Endothelial cell of umbilical vein (primary cell): ENCODE measurements around the gene PPP1R9B. TPM values are rescaled to one million over a fixed set of nuclear protein-coding genes. Genes with fewer than 3 reads are reported as not detected.

Experiments used
- BruUV-seq: library from RNA; stranded (reverse); fragments of 400-500 nt; replicated peaks from 2 replicates; lab custom pipeline; 2021; lab: Mats Ljungman, UMichigan
- CTCF ChIA-PET: fragments of 300-600, 350-600 bp; sonication (Branson Sonifier 250); formaldehyde crosslinking; loops from one replicate; lab custom pipeline; 2021; ENCODE audit warnings: antibody characterized with exemption, inconsistent platforms; lab: Charles Lee
- POLR2A ChIA-PET: fragments of 300-600, 350-600 bp; sonication (Branson Sonifier 250); formaldehyde crosslinking; loops from one replicate; lab custom pipeline; 2021; ENCODE audit warnings: antibody characterized with exemption, inconsistent platforms; lab: Charles Lee
- DNase-seq: peaks from one replicate; pipeline ENCODE4 v3.0.0-alpha.2; 2011; ENCODE audit warnings: low read depth, low spot score
- FAIRE-seq: peaks from 2 replicates; lab custom pipeline; 2011; peaks lifted over from hg19 to GRCh38; lab: Jason Lieb, UNC
- H2AFZ ChIP-seq: 2 replicates; pipeline ENCODE4 v1.6.0; 2012; ENCODE audit warnings: low read depth, low read length, control low read depth, inconsistent platforms
- H3K27ac ChIP-seq: 2 replicates; pipeline ENCODE4 v1.5.1; 2011; ENCODE audit warnings: low read depth, mild to moderate bottlenecking, control low read depth, low read length, moderate library complexity; ENCODE audit not compliant: insufficient read depth
- H3K27me3 ChIP-seq, 2 experiments: 2 replicates each; pipeline versions ENCODE4 v1.6.0 to v1.6.1; 2011; ENCODE audit warnings: low read length in 2 of 2, mixed read lengths in 1 of 2; ENCODE audit not compliant: control insufficient read depth in 2 of 2, insufficient read depth in 2 of 2
- H3K36me3 ChIP-seq, 2 experiments: 2 replicates in 1 of 2; 3 replicates in 1 of 2; pipeline ENCODE4 v1.5.1; 2011; ENCODE audit warnings: low read length in 2 of 2, mild to moderate bottlenecking in 1 of 2, moderate library complexity in 1 of 2; ENCODE audit not compliant: control insufficient read depth in 2 of 2, insufficient read depth in 2 of 2; ENCODE audit errors: extremely low read depth in 1 of 2
- H3K4me1 ChIP-seq: 3 replicates; pipeline ENCODE4 v1.5.1; 2011; ENCODE audit warnings: mild to moderate bottlenecking, low read length; ENCODE audit not compliant: control insufficient read depth, insufficient read depth; ENCODE audit errors: extremely low read depth
- H3K4me2 ChIP-seq: 2 replicates; pipeline ENCODE4 v1.6.1; 2011; ENCODE audit warnings: low read length, control low read depth, mixed read lengths; ENCODE audit not compliant: insufficient read depth
- H3K4me3 ChIP-seq, 3 experiments: fragments of 200-600 bp in 1 of 3; sonication (generic), shearing (Covaris generic) in 1 of 3; replicated peaks in 1 of 3; 2 replicates each; pipeline ENCODE4 v1.5.1; 2011 to 2016; ENCODE audit warnings: control low read depth in 3 of 3, low read length in 3 of 3, mild to moderate bottlenecking in 2 of 3, inconsistent platforms in 1 of 3, low read depth in 1 of 3, moderate library complexity in 1 of 3; ENCODE audit not compliant: insufficient read depth in 1 of 3
- H3K79me2 ChIP-seq: 2 replicates; pipeline ENCODE4 v1.6.0; 2012; ENCODE audit warnings: low read length, inconsistent platforms; ENCODE audit not compliant: control insufficient read depth, insufficient read depth
- H3K9ac ChIP-seq: replicated peaks from 2 replicates; pipeline ENCODE3; 2011; ENCODE audit warnings: low read length, control low read depth; ENCODE audit not compliant: insufficient read depth; ENCODE audit errors: extremely low read depth
- H3K9me1 ChIP-seq: replicated peaks from 3 replicates; pipeline ENCODE4 v1.6.0; 2011; ENCODE audit warnings: mild to moderate bottlenecking, low read length; ENCODE audit not compliant: control insufficient read depth, insufficient read depth; ENCODE audit errors: extremely low read depth
- H3K9me3 ChIP-seq: replicated peaks from 2 replicates; pipeline ENCODE4 v1.5.1; 2012; ENCODE audit warnings: low read length, inconsistent platforms; ENCODE audit not compliant: control insufficient read depth, insufficient read depth
- H4K20me1 ChIP-seq: replicated peaks from 2 replicates; pipeline ENCODE3; 2011; ENCODE audit warnings: mild to moderate bottlenecking, low read length; ENCODE audit not compliant: control insufficient read depth, insufficient read depth; ENCODE audit errors: extremely low read depth
- EZH2 ChIP-seq: IDR thresholded peaks from 2 replicates; pipeline ENCODE4 v1.6.1; 2012; ENCODE audit warnings: borderline replicate concordance, low read depth, mild to moderate bottlenecking, moderate library complexity, low read length, inconsistent platforms; ENCODE audit not compliant: severe bottlenecking
- FOS ChIP-seq: IDR thresholded peaks from 2 replicates; pipeline ENCODE4 v1.6.1; 2011; ENCODE audit warnings: mild to moderate bottlenecking, low read length, moderate library complexity, borderline replicate concordance; ENCODE audit not compliant: insufficient read depth
- GATA2 ChIP-seq: IDR thresholded peaks from 2 replicates; pipeline ENCODE4 v1.7.0; 2011; ENCODE audit warnings: low read depth, mild to moderate bottlenecking, moderate library complexity, mixed read lengths, low read length; ENCODE audit not compliant: insufficient read length, insufficient read depth
- JUN ChIP-seq: IDR thresholded peaks from 2 replicates; pipeline ENCODE4 v1.6.1; 2011; ENCODE audit warnings: borderline replicate concordance, low read depth; ENCODE audit not compliant: insufficient read length, insufficient read depth
- MYC ChIP-seq: IDR thresholded peaks from one replicate; pipeline ENCODE4 v1.6.1; 2011; ENCODE audit warnings: mild to moderate bottlenecking, low read depth, low read length
- POLR2A ChIP-seq: IDR thresholded peaks from 2 replicates; pipeline ENCODE4 v1.6.1; 2012; ENCODE audit warnings: low read depth, mild to moderate bottlenecking, control low read depth, low read length
- POLR2AphosphoS5 ChIP-seq: IDR thresholded peaks from 2 replicates; pipeline ENCODE4 v1.6.1; 2012; ENCODE audit warnings: low read depth, mild to moderate bottlenecking, control low read depth, low read length, moderate library complexity; ENCODE audit not compliant: insufficient read depth
- dilution Hi-C: fragments of 300-500 bp; cut with MboI; formaldehyde crosslinking; loops from one replicate; pipeline ENCODE4 v1.15.0; 2019; ENCODE audit warnings: low sequenced_read_pairs; ENCODE audit not compliant: extremely low pct_ligation_motif_present
- intact Hi-C: fragments of 100-400 bp; cut with micrococcal nuclease; formaldehyde crosslinking; loops from one replicate; pipeline ENCODE4 v1.10.0; 2022
- polyA plus RNA-seq, 4 experiments: library from polyadenylated mRNA; depleted of rRNA in 3 of 4; stranded (reverse) in 3 of 4; unstranded in 1 of 4; fragments of >200 nt; gene quantifications; 2 replicates each; pipeline versions ENCODE4 v1.2.1 to v1.2.3, GENCODE V29; 2011 to 2012; ENCODE audit warnings: missing spikeins in 1 of 4
- total RNA-seq: library from RNA; stranded (reverse); gene quantifications from 2 replicates; pipeline ENCODE4 v1.2.3, GENCODE V29; 2021
- TF ChIP-seq, protein P1 (sequence below): IDR thresholded peaks from 2 replicates; pipeline ENCODE4 v1.6.1; 2011; ENCODE audit not compliant: insufficient read depth, insufficient read length
- TF ChIP-seq, protein P2 (sequence below), 2 donors: IDR thresholded peaks; 1 replicate in 1 of 2; 2 replicates in 1 of 2; pipeline ENCODE4 v1.5.1; 2011; ENCODE audit warnings: low read length in 2 of 2, mild to moderate bottlenecking in 2 of 2, moderate library complexity in 2 of 2, control low read depth in 1 of 2, inconsistent platforms in 1 of 2, low read depth in 1 of 2; ENCODE audit not compliant: insufficient read depth in 1 of 2; ENCODE audit errors: extremely low read depth in 1 of 2

The PPP1R9B gene
- total and polyA plus RNA-seq, 2 donors (not counting 3 experiments of a cell fraction or from before 2014, with no cell fraction given): 20.1 to 60.2 TPM

DNA sequence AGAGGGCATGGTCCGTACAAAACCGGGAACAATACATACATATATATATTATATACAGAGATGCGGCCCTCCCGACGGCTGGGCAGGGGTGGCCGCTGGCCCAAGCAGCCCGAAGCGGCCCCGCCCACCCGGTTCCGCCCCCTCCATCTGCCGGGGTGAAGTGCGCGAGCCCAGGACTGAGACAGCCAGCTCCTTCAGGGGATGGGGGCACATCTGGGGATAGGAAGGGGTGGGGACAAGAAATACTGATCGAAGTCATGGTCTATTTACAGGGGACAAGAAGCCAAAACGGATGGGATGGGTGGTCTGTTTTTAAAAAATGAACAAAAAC lies 16.7 kb downstream of the PPP1R9B start:
- H3K9ac ChIP-seq: no peak overlapping the region
- dilution Hi-C loops: no loop called here
- no TSS peak for BruUV-seq
- CTCF ChIA-PET: interaction anchor here (1.1 to 1.5 kb wide), 2 partner anchors 18 to 19 kb away, joined by 3 read pairs; no protein-coding TSS in a partner anchor
- no peak overlapping the region for H3K4me2 ChIP-seq
- TF ChIP-seq POLR2AphosphoS5: no peak
- no peak for TF ChIP-seq MYC
- no peak for TF ChIP-seq FOS
- no peak for TF ChIP-seq EZH2
- no peak for TF ChIP-seq JUN
- TF ChIP-seq, protein P1, sequence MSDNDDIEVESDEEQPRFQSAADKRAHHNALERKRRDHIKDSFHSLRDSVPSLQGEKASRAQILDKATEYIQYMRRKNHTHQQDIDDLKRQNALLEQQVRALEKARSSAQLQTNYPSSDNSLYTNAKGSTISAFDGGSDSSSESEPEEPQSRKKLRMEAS: no peak
- TF ChIP-seq POLR2A: no peak
- TF ChIP-seq, protein P2, sequence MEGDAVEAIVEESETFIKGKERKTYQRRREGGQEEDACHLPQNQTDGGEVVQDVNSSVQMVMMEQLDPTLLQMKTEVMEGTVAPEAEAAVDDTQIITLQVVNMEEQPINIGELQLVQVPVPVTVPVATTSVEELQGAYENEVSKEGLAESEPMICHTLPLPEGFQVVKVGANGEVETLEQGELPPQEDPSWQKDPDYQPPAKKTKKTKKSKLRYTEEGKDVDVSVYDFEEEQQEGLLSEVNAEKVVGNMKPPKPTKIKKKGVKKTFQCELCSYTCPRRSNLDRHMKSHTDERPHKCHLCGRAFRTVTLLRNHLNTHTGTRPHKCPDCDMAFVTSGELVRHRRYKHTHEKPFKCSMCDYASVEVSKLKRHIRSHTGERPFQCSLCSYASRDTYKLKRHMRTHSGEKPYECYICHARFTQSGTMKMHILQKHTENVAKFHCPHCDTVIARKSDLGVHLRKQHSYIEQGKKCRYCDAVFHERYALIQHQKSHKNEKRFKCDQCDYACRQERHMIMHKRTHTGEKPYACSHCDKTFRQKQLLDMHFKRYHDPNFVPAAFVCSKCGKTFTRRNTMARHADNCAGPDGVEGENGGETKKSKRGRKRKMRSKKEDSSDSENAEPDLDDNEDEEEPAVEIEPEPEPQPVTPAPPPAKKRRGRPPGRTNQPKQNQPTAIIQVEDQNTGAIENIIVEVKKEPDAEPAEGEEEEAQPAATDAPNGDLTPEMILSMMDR (IDR thresholded peaks at IDR 0.05; ENCODE audit: extremely low read depth in 1 of 2, insufficient read depth in 1 of 2, low read depth in 1 of 2, low read length in 2 of 2): no peak
- no peak for TF ChIP-seq GATA2
- H3K79me2 ChIP-seq: no peaks in the 10 kb centered on the region
- no peaks in the 10 kb centered on the region for H3K9me1 ChIP-seq
- no peak for FAIRE-seq
- no peaks in the 10 kb centered on the region for H3K27me3 ChIP-seq
- no peak for DNase-seq
- peaks cover 13 to 43% of the 10 kb centered on the region in 2 experiments for H3K36me3 ChIP-seq
- no peaks in the 10 kb centered on the region for H4K20me1 ChIP-seq
- POLR2A ChIA-PET: no interaction called here
- peaks cover 5% of the 10 kb centered on the region for H3K4me1 ChIP-seq
- no peaks in the 10 kb centered on the region for H3K9me3 ChIP-seq
- no peak overlapping the region for H2AFZ ChIP-seq
- intact Hi-C loops: no loop called here
- no peak overlapping the region for H3K4me3 ChIP-seq
- H3K27ac ChIP-seq: no peak overlapping the region
